Measurements from ENCODE around the gene FUCA2. TPM values are rescaled to one million over a fixed set of nuclear protein-coding genes. Genes with fewer than 3 reads are reported as not detected.
"Not testable (repeated sequence)": the region's sequence is repeated elsewhere in the genome, so short reads cannot be mapped to it uniquely, and the experiment has no call there.

FUCA2 gene
- polyA plus RNA-seq, 1 experiment: 66.8 TPM

DNA sequence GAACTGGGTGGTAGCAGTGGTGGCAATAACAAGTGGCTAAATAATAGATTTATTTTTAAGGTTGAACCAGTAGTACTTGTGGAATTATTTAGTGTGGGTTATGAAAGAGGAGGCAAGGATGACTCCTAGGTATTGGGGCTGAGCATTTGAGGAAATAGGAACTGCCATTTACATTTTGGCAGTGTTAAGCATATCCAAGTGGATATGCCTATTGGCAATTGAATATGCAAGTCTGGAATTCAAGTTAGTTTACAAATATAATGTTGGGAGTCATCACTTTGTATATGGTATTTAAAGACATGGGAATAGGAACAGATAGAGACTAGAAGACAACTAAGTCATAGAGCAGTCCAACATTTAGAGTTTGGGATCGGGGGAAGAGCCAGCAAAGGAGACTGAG is 35.0 kb downstream of the FUCA2 start:
- Histone ChIP-seq H3K27ac (ENCODE audit: low read depth, low read length) (no peak overlapping the region), H3K27me3 (ENCODE audit: control insufficient read depth, insufficient read depth, low read length) (no peaks in the 10 kb centered on the region), H3K9me3 (ENCODE audit: control insufficient read depth, insufficient read depth, low read length) (no peaks in the 10 kb centered on the region), H3K4me3 (ENCODE audit: low read depth, low read length) (no peak overlapping the region)
- POLR2A ChIA-PET: no interaction called here
- TF ChIP-seq, protein P1, sequence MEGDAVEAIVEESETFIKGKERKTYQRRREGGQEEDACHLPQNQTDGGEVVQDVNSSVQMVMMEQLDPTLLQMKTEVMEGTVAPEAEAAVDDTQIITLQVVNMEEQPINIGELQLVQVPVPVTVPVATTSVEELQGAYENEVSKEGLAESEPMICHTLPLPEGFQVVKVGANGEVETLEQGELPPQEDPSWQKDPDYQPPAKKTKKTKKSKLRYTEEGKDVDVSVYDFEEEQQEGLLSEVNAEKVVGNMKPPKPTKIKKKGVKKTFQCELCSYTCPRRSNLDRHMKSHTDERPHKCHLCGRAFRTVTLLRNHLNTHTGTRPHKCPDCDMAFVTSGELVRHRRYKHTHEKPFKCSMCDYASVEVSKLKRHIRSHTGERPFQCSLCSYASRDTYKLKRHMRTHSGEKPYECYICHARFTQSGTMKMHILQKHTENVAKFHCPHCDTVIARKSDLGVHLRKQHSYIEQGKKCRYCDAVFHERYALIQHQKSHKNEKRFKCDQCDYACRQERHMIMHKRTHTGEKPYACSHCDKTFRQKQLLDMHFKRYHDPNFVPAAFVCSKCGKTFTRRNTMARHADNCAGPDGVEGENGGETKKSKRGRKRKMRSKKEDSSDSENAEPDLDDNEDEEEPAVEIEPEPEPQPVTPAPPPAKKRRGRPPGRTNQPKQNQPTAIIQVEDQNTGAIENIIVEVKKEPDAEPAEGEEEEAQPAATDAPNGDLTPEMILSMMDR (IDR thresholded peaks at IDR 0.05; ENCODE audit: low read depth, low read length): no peak
- no peak for DNase-seq (ENCODE audit: low read depth, low spot score)
- CTCF ChIA-PET: no interaction called here

DNA sequence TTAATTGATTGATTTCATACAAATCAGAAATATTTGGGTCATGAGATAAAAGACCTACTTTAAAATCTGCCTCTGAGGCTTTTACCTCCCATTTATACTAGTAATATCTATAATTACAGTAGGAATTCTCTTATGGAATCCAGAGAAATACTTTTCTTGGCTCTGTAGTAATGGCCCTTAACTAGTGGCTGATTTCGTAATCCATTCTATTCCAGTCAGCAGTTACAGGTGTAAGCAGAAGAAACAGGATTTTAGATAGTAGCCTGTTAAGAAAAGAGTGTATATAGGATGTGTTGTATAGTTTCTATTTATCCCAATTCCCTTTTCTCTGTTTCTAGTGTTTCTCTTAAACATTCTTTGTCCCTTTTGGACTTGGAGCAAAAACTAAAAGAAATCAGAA is 39.7 kb downstream of the FUCA2 start:
- no peak overlapping the region for H3K4me3 ChIP-seq (ENCODE audit: low read depth, low read length)
- POLR2A ChIA-PET: no interaction called here
- no peak for DNase-seq (ENCODE audit: low read depth, low spot score)
- H3K27ac ChIP-seq (ENCODE audit: low read depth, low read length): no peak overlapping the region
- H3K9me3 ChIP-seq (ENCODE audit: control insufficient read depth, insufficient read depth, low read length): no peaks in the 10 kb centered on the region
- TF ChIP-seq, protein P1 (IDR thresholded peaks at IDR 0.05; ENCODE audit: low read depth, low read length): no peak
- H3K27me3 ChIP-seq (ENCODE audit: control insufficient read depth, insufficient read depth, low read length): no peaks in the 10 kb centered on the region
- CTCF ChIA-PET: no interaction called here

DNA sequence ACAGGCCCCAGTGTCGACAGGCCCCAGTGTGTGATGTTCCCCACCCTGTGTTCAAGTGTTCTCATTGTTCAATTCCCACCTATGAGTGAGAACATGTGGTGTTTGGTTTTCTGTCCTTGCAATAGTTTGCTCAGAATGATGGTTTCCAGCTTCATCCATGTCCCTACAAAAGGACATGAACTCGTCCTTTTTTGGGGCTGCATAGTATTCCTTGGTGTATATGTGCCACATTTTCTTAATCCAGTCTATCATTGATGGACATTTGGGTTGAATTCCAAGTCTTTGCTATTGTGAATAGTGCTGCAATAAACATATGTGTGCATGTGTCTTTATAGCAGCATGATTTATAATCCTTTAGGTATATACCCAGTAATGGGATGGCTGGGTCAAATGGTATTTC is 42.7 kb downstream of the FUCA2 start:
- H3K27ac ChIP-seq (ENCODE audit: low read depth, low read length); DNase-seq (ENCODE audit: low read depth, low spot score); H3K27me3 ChIP-seq (ENCODE audit: control insufficient read depth, insufficient read depth, low read length); H3K4me3 ChIP-seq (ENCODE audit: low read depth, low read length); CTCF ChIA-PET; H3K9me3 ChIP-seq (ENCODE audit: control insufficient read depth, insufficient read depth, low read length); POLR2A ChIA-PET: not testable (repeated sequence)

DNA sequence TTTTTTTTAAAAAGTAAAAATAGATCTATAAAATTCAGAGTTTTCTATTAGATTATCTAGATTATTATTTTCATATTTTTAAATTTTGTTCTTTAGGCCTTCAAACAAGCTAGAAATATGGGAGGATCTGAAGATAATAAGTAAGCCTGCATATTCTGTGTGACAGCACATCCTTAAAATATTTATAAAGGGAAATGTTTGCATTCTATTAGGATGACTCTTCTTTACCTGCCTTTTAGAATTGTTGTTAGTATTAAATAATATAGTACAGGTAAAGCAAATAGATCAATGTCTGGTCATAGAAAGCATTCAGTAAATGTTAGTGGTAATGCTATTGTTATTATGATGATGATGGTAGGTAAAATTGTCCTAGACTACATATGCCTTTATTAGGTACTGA is 43.5 kb downstream of the FUCA2 start:
- TF ChIP-seq, protein P1 (IDR thresholded peaks at IDR 0.05; ENCODE audit: low read depth, low read length): no peak
- Histone ChIP-seq H3K27me3 (ENCODE audit: control insufficient read depth, insufficient read depth, low read length) (no peaks in the 10 kb centered on the region), H3K9me3 (ENCODE audit: control insufficient read depth, insufficient read depth, low read length) (no peaks in the 10 kb centered on the region), H3K27ac (ENCODE audit: low read depth, low read length) (no peak overlapping the region), H3K4me3 (ENCODE audit: low read depth, low read length) (no peak overlapping the region)
- CTCF ChIA-PET: no interaction called here
- no peak for DNase-seq (ENCODE audit: low read depth, low spot score)
- POLR2A ChIA-PET: no interaction called here

DNA sequence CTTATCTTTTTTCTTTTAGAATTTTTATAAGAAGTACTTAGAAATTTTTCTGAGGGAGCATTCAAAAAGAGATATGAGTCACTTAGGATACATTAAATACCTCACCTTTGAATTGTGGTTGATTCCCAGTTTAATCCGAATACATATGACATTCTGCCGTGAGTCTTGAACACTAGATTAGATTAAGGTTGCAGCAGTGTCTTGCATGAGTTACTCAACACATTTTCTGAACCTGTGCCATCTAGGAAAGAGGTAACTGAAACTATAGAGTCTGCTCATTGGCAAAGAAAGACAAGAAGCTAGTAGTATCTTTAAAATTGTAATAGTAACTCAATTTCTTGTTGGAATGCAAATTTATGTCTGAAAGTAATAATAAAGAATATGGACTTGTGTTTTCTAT is 46.0 kb downstream of the FUCA2 start:
- H3K9me3 ChIP-seq (ENCODE audit: control insufficient read depth, insufficient read depth, low read length): no peaks in the 10 kb centered on the region
- H3K27ac ChIP-seq (ENCODE audit: low read depth, low read length): no peak overlapping the region
- no peak overlapping the region for H3K4me3 ChIP-seq (ENCODE audit: low read depth, low read length)
- TF ChIP-seq, protein P1 (IDR thresholded peaks at IDR 0.05; ENCODE audit: low read depth, low read length): no peak
- ChIA-PET CTCF (no interaction called here), POLR2A (no interaction called here)
- no peak for DNase-seq (ENCODE audit: low read depth, low spot score)
- no peaks in the 10 kb centered on the region for H3K27me3 ChIP-seq (ENCODE audit: control insufficient read depth, insufficient read depth, low read length)
